Measurements from ENCODE around the gene RPS27L.
"Not testable (repeated sequence)": the region's sequence is repeated elsewhere in the genome, so short reads cannot be mapped to it uniquely, and the experiment has no call there.

Gene RPS27L

GRCh38 chr15:63135281-63135680 lies 22.0 kb downstream of the RPS27L start:
- no peak for FAIRE-seq

GRCh38 chr15:63134245-63134985 lies 22.9 kb downstream of the RPS27L start:
- FAIRE-seq, result no peak

- FAIRE-seq, result peak; percentile 90
These were observed 23.5 kb downstream of the RPS27L start for GRCh38 chr15:63133786-63134185.

- FAIRE-seq, result no peak
These were observed 30.6 kb downstream of the RPS27L start for GRCh38 chr15:63126726-63127125.

GRCh38 chr15:63124506-63124905 lies 32.8 kb downstream of the RPS27L start:
- FAIRE-seq, result no peak

GRCh38 chr15:63122002-63122875 lies 35.0 kb downstream of the RPS27L start:
- FAIRE-seq, result no peak

- FAIRE-seq, result no peak
These were observed 35.8 kb downstream of the RPS27L start, which contains the start of gene LACTB for GRCh38 chr15:63121382-63122001. TSS of gene LACTB (plus strand) at chr15:63121861. CDS start at chr15:63121872, 11 bp downstream.

- FAIRE-seq, result no peak
These were observed 38.4 kb downstream of the RPS27L start for GRCh38 chr15:63118854-63119253.

GRCh38 chr15:63114465-63114864 lies 42.8 kb downstream of the RPS27L start:
- FAIRE-seq, result no peak

GRCh38 chr15:63112871-63113270 lies 44.4 kb downstream of the RPS27L start:
- no peak for FAIRE-seq

GRCh38 chr15:63111481-63111880 lies 45.8 kb downstream of the RPS27L start:
- no peak for FAIRE-seq

GRCh38 chr15:63110428-63111026 lies 46.8 kb downstream of the RPS27L start:
- FAIRE-seq, result no peak

GRCh38 chr15:63109920-63110319 lies 47.4 kb downstream of the RPS27L start:
- FAIRE-seq, result no peak

GRCh38 chr15:63109498-63109897 lies 47.8 kb downstream of the RPS27L start:
- no peak for FAIRE-seq

- FAIRE-seq, result no peak
These were observed 49.3 kb downstream of the RPS27L start for GRCh38 chr15:63107895-63108546.

GRCh38 chr15:63105354-63105753 lies 51.9 kb downstream of the RPS27L start:
- not testable (repeated sequence) for FAIRE-seq

GRCh38 chr15:63104727-63105126 lies 52.5 kb downstream of the RPS27L start:
- FAIRE-seq, result no peak

GRCh38 chr15:63103416-63103815 lies 53.9 kb downstream of the RPS27L start:
- no peak for FAIRE-seq

GRCh38 chr15:63099581-63099980 lies 57.7 kb downstream of the RPS27L start:
- FAIRE-seq, result not testable (repeated sequence)

- FAIRE-seq, result not testable (repeated sequence)
These were observed 58.4 kb downstream of the RPS27L start for GRCh38 chr15:63098901-63099300.
